Sigmoid colon (tissue), 7 donors: ENCODE data around the gene RESF1. TPM values are rescaled to one million over a fixed set of nuclear protein-coding genes. Genes with fewer than 3 reads are reported as not detected.

Source experiments
- DNase-seq: peaks from one replicate; pipeline ENCODE4 v3.0.0-alpha.2; 2019
- H3K27ac ChIP-seq, 4 donors: fragments of 200-600 bp; sonication (generic); one replicate each; pipeline ENCODE4 v1.5.1; 2016 to 2019; ENCODE audit warnings: mild to moderate bottlenecking in 1 of 4
- H3K27me3 ChIP-seq, 3 donors: fragments of 200-600 bp; sonication (generic); one replicate each; pipeline ENCODE4 v1.5.1; 2019; ENCODE audit warnings: mild to moderate bottlenecking in 1 of 3
- H3K36me3 ChIP-seq, 4 donors: fragments of 200-600 bp; sonication (generic); one replicate each; pipeline ENCODE4 v1.5.1; 2016 to 2019
- H3K4me1 ChIP-seq, 4 donors: fragments of 200-600 bp; sonication (generic); one replicate each; pipeline ENCODE4 v1.5.1; 2017 to 2019
- H3K4me3 ChIP-seq, 4 donors: fragments of 200-600 bp; sonication (generic); one replicate each; pipeline ENCODE4 v1.5.1; 2017 to 2019; ENCODE audit warnings: mild to moderate bottlenecking in 2 of 4, moderate library complexity in 1 of 4
- H3K9me3 ChIP-seq, 4 donors: fragments of 200-600 bp in 3 of 4; sonication (generic) in 3 of 4; one replicate each; pipeline versions ENCODE4 v1.5.1 to v1.6.1; 2013 to 2019
- CTCF ChIP-seq, 4 experiments: fragments of 450-650 bp in 3 of 4; fragments of 200-600 bp in 1 of 4; IDR thresholded peaks; one replicate each; pipeline ENCODE4 v1.5.1; 2016 to 2019; ENCODE audit warnings: antibody characterized with exemption in 4 of 4, mild to moderate bottlenecking in 3 of 4, moderate library complexity in 2 of 4
- EP300 ChIP-seq, 4 donors: sonication (generic); formaldehyde crosslinking; IDR thresholded peaks; one replicate each; pipeline ENCODE4 v1.6.1; 2017; ENCODE audit warnings: antibody characterized with exemption in 4 of 4
- POLR2A ChIP-seq, 2 donors: fragments of 450-650 bp; IDR thresholded peaks; one replicate each; pipeline ENCODE4 v1.6.1; 2016; ENCODE audit warnings: antibody characterized with exemption in 2 of 2, mild to moderate bottlenecking in 2 of 2, moderate library complexity in 2 of 2
- POLR2AphosphoS5 ChIP-seq, 4 donors: sonication (generic); formaldehyde crosslinking; IDR thresholded peaks; one replicate each; pipeline ENCODE4 v1.6.1; 2017; ENCODE audit warnings: antibody characterized with exemption in 4 of 4
- WGBS, 2 donors: extraction: QIAGEN DNeasy Blood & Tissue Kit; methylation state at CpG; one replicate each; pipeline ENCODE4 v1.1.7; 2013; 5-methylcytosine and 5-hydroxymethylcytosine counted together
- intact Hi-C: fragments of 100-400 bp; cut with DNase I; formaldehyde crosslinking; loops from one replicate; pipeline ENCODE4 v1.15.1; 2023
- polyA plus RNA-seq, 3 donors: library from polyadenylated mRNA; stranded (reverse); fragments of 200-250 nt; gene quantifications; one replicate each; pipeline ENCODE4 v1.2.3, GENCODE V29; 2013
- total RNA-seq, 4 donors: library from RNA; depleted of rRNA; stranded (reverse); fragments of >200 nt; gene quantifications; one replicate each; pipeline ENCODE4 v1.1.0, GENCODE V29; 2016
- donor health status: healthy with polysubstance abuse.
- donor health status: Bipolar disorder and iron deficiency.
- donor health status: healthy.

RESF1 gene
- total and polyA plus RNA-seq, 7 donors: 22.2 to 49.4 (median 36.4) TPM

GRCh38 chr12:31964280-31964679 is 5.1 kb downstream of the RESF1 start:
- intact Hi-C loops: loop anchor here (5.0 to 10.0 kb wide), 2 partner anchors 143 to 341 kb away; partner anchors contain the start of gene BICD1
- H3K4me1 ChIP-seq: peaks cover 0 to 48% (median 34%) of the 10 kb centered on the region in 4 donors

DNA sequence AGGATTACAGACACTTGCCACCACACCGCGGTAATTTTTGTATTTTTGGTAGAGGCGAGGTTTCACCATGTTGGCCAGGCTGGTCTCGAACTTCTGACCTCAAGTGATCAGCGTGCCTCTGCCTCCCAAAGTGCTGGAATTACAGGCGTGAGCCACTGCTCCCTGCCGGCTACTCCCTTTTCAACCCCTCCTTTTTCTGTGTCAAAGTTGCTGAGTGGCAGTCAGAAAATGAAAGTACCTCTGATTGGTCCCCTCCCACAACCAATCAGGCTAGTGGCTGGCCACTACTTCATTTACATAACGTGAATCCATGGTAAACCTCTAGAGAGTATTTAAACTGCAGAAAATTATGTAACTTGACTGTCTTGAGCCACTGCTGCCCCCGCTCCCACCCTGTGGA is 5.9 kb downstream of the RESF1 start:
- 92 to 94% methylated on average over 9 of the region's 9 CpGs for WGBS, 2 donors
- intact Hi-C loops: loop anchor here (10.0 kb wide), 1 partner anchor 340 kb away; no protein-coding TSS in a partner anchor
- TF ChIP-seq POLR2A (IDR thresholded peaks at IDR 0.05) (no peak), CTCF (IDR thresholded peaks at IDR 0.05) (no peak), POLR2AphosphoS5 (IDR thresholded peaks at IDR 0.05) (no peak)
- Histone ChIP-seq H3K4me3 (no peak overlapping the region), H3K9me3 (no peaks in the 10 kb centered on the region), H3K27ac (no peak overlapping the region), H3K4me1 (peaks cover 0 to 48% (median 34%) of the 10 kb centered on the region in 4 donors), H3K36me3 (peaks cover 0 to 14% (median 8%) of the 10 kb centered on the region in 4 donors), H3K27me3 (no peaks in the 10 kb centered on the region)
- no peak for DNase-seq

More at GRCh38 chr12:31964280-31964679, 5.1 kb downstream of the RESF1 start:
- no peak for TF ChIP-seq POLR2A (IDR thresholded peaks at IDR 0.05)
- TF ChIP-seq POLR2AphosphoS5 (IDR thresholded peaks at IDR 0.05): no peak
- no peak for TF ChIP-seq EP300 (IDR thresholded peaks at IDR 0.05)
- no peak for TF ChIP-seq CTCF (IDR thresholded peaks at IDR 0.05)
- H3K27me3 ChIP-seq: no peaks in the 10 kb centered on the region
- 97 to 99% methylated on average over 3 of the region's 3 CpGs for WGBS, 2 donors
- DNase-seq: no peak
- H3K27ac ChIP-seq: no peak overlapping the region
- no peaks in the 10 kb centered on the region for H3K9me3 ChIP-seq
- H3K36me3 ChIP-seq: peaks cover 0 to 14% (median 6%) of the 10 kb centered on the region in 4 donors
- H3K4me3 ChIP-seq: no peak overlapping the region

GRCh38 chr12:31966558-31967205 is 7.5 kb downstream of the RESF1 start:
- no peak overlapping the region for H3K4me3 ChIP-seq
- 67 to 77% methylated on average over 5 of the region's 5 CpGs for WGBS, 2 donors

DNA sequence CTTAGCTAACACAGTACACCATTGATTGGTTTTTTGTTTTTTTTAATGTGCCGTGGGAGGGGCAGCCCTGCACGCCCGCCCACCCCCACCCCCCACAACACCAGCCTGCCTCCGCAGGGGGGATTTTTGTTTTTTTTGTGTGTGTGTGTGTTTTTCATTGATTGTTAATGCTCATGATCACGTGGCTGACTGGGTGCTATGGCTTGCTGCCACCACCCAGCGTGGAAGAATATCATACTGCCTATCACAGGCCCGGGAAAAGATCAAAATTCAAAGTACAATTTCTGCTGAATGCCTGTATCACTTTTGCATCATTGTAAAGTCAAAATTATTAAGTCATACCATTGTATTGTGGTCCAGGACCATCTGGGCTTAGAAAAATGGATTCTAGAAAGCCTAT is 8.3 kb downstream of the RESF1 start:
- H3K4me1 ChIP-seq: peaks cover 0 to 29% (median 16%) of the 10 kb centered on the region in 4 donors
- no peaks in the 10 kb centered on the region for H3K9me3 ChIP-seq
- no peaks in the 10 kb centered on the region for H3K27me3 ChIP-seq
- no peak overlapping the region for H3K4me3 ChIP-seq
- intact Hi-C loops: loop anchor here (10.0 kb wide), 1 partner anchor 337 kb away; no protein-coding TSS in a partner anchor
- TF ChIP-seq POLR2AphosphoS5 (IDR thresholded peaks at IDR 0.05) (no peak), POLR2A (IDR thresholded peaks at IDR 0.05) (no peak), EP300 (IDR thresholded peaks at IDR 0.05) (no peak), CTCF (IDR thresholded peaks at IDR 0.05) (no peak)
- DNase-seq: no peak
- 82 to 90% methylated on average over 7 of the region's 7 CpGs for WGBS, 2 donors
- H3K36me3 ChIP-seq: peaks cover 0 to 38% (median 22%) of the 10 kb centered on the region in 4 donors
- no peak overlapping the region for H3K27ac ChIP-seq

More at GRCh38 chr12:31966558-31967205, 7.5 kb downstream of the RESF1 start:
- Histone ChIP-seq H3K9me3 (no peaks in the 10 kb centered on the region), H3K36me3 (peaks cover 0 to 30% (median 16%) of the 10 kb centered on the region in 4 donors), H3K27me3 (no peaks in the 10 kb centered on the region), H3K4me1 (peaks cover 0 to 32% (median 20%) of the 10 kb centered on the region in 4 donors), H3K27ac (peak overlapping the region in 1 of 4 donors; percentile 43)
- intact Hi-C loops: loop anchor here (10.0 kb wide), 1 partner anchor 338 kb away; no protein-coding TSS in a partner anchor
- TF ChIP-seq CTCF (IDR thresholded peaks at IDR 0.05): no peak
- no peak for TF ChIP-seq POLR2AphosphoS5 (IDR thresholded peaks at IDR 0.05)
- no peak for TF ChIP-seq POLR2A (IDR thresholded peaks at IDR 0.05)
- no peak for TF ChIP-seq EP300 (IDR thresholded peaks at IDR 0.05)
- no peak for DNase-seq
